Hepatocyte (in vitro differentiated cells): ENCODE results near the gene SLC15A3.

Experiments
- CTCF ChIP-seq: fragments of 200-600 bp; sonication (generic); IDR thresholded peaks from 2 replicates; pipeline ENCODE4 v1.5.1; 2016; ENCODE audit warnings: antibody characterized with exemption, mild to moderate bottlenecking; ENCODE audit not compliant: poor library complexity
- EZH2 ChIP-seq: fragments of 200-600 bp; sonication (generic); IDR thresholded peaks from 2 replicates; pipeline ENCODE4 v1.6.1; 2016; ENCODE audit warnings: antibody characterized with exemption, mild to moderate bottlenecking, borderline replicate concordance

DNA sequence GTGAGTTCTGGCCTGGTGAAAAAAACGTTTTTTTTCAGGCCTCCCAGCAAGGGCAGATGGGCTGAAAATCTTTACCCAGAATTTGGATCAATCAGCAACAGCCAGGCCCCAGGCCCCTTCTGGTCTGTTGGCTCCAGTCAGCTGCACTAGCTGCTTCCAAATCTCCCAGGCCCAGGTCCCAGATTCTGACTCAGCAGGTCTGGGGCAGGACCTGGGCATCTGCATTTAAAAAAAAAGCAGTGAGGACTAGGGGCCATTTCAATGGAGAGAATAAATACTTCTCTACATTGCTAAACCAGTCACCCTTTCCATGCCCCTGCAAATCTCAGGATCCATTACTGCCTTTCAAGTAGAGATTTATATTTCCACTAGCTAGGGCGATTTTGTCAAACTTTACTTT is 4.3 kb downstream of the SLC15A3 start:
- no peak for TF ChIP-seq EZH2
- no peak for TF ChIP-seq CTCF
